ENCODE measurements around the gene IMPG2.

The IMPG2 gene

GRCh38 chr3:101292027-101292426 is 28.3 kb downstream of the IMPG2 start:
- Mint-ChIP-seq H3K27ac (no peak overlapping the region), H3K9me3 (peaks cover 10% of the 10 kb centered on the region), H3K4me1 (no peaks in the 10 kb centered on the region), H3K4me3 (no peak overlapping the region), H3K27me3 (no peaks in the 10 kb centered on the region), H3K36me3 (ENCODE audit: low read depth) (peaks cover 2% of the 10 kb centered on the region)
- DNase-seq (no peak), ATAC-seq (no peak)

GRCh38 chr3:101288294-101288693 is 32.1 kb downstream of the IMPG2 start:
- ATAC-seq: no peak
- H3K4me1 Mint-ChIP-seq: no peaks in the 10 kb centered on the region
- no peak for DNase-seq
- no peak overlapping the region for H3K27ac Mint-ChIP-seq
- no peak overlapping the region for H3K4me3 Mint-ChIP-seq
- H3K9me3 Mint-ChIP-seq: no peaks in the 10 kb centered on the region
- no peaks in the 10 kb centered on the region for H3K27me3 Mint-ChIP-seq
- H3K36me3 Mint-ChIP-seq (ENCODE audit: low read depth): no peaks in the 10 kb centered on the region

- H3K4me1 Mint-ChIP-seq: no peaks in the 10 kb centered on the region
Measured at GRCh38 chr3:101284757-101285156, 35.6 kb downstream of the IMPG2 start.

GRCh38 chr3:101281521-101282030 is 38.8 kb downstream of the IMPG2 start:
- Mint-ChIP-seq H3K27ac (no peak overlapping the region), H3K4me3 (no peak overlapping the region), H3K36me3 (ENCODE audit: low read depth) (no peaks in the 10 kb centered on the region), H3K4me1 (no peaks in the 10 kb centered on the region), H3K27me3 (no peaks in the 10 kb centered on the region), H3K9me3 (no peaks in the 10 kb centered on the region)
- no peak for ATAC-seq
- no peak for DNase-seq

More at GRCh38 chr3:101284757-101285156, 35.6 kb downstream of the IMPG2 start:
- Mint-ChIP-seq H3K36me3 (ENCODE audit: low read depth) (no peaks in the 10 kb centered on the region), H3K27me3 (no peaks in the 10 kb centered on the region), H3K9me3 (no peaks in the 10 kb centered on the region), H3K4me3 (no peak overlapping the region), H3K27ac (no peak overlapping the region)
- ATAC-seq (no peak), DNase-seq (no peak)

GRCh38 chr3:101279765-101280385 is 40.5 kb downstream of the IMPG2 start:
- Mint-ChIP-seq H3K36me3 (ENCODE audit: low read depth) (peaks cover 3% of the 10 kb centered on the region), H3K27me3 (no peaks in the 10 kb centered on the region), H3K4me3 (no peak overlapping the region), H3K4me1 (no peaks in the 10 kb centered on the region), H3K9me3 (no peaks in the 10 kb centered on the region), H3K27ac (no peak overlapping the region)
- DNase-seq (no peak), ATAC-seq (no peak)

- ATAC-seq: no peak
- Mint-ChIP-seq H3K4me1 (no peaks in the 10 kb centered on the region), H3K4me3 (no peak overlapping the region), H3K9me3 (no peaks in the 10 kb centered on the region), H3K27me3 (no peaks in the 10 kb centered on the region), H3K27ac (no peak overlapping the region), H3K36me3 (ENCODE audit: low read depth) (peaks cover 3% of the 10 kb centered on the region)
- DNase-seq: no peak
Measured at GRCh38 chr3:101279162-101279561, 41.2 kb downstream of the IMPG2 start.

GRCh38 chr3:101278727-101279126 is 41.6 kb downstream of the IMPG2 start:
- Mint-ChIP-seq H3K9me3 (no peaks in the 10 kb centered on the region), H3K4me1 (no peaks in the 10 kb centered on the region), H3K27me3 (no peaks in the 10 kb centered on the region), H3K36me3 (ENCODE audit: low read depth) (peaks cover 3% of the 10 kb centered on the region), H3K4me3 (no peak overlapping the region), H3K27ac (no peak overlapping the region)
- ATAC-seq: no peak
- DNase-seq: no peak

- no peaks in the 10 kb centered on the region for H3K4me1 Mint-ChIP-seq
- no peaks in the 10 kb centered on the region for H3K9me3 Mint-ChIP-seq
- H3K27me3 Mint-ChIP-seq: no peaks in the 10 kb centered on the region
- no peak overlapping the region for H3K4me3 Mint-ChIP-seq
- H3K27ac Mint-ChIP-seq: no peak overlapping the region
- peaks cover 3% of the 10 kb centered on the region for H3K36me3 Mint-ChIP-seq (ENCODE audit: low read depth)
- ATAC-seq: no peak
- DNase-seq: no peak
Measured at GRCh38 chr3:101273608-101274007, 46.8 kb downstream of the IMPG2 start.

GRCh38 chr3:101273156-101273555 is 47.2 kb downstream of the IMPG2 start:
- Mint-ChIP-seq H3K27me3 (no peaks in the 10 kb centered on the region), H3K9me3 (no peaks in the 10 kb centered on the region), H3K27ac (no peak overlapping the region), H3K4me1 (no peaks in the 10 kb centered on the region), H3K4me3 (no peak overlapping the region), H3K36me3 (ENCODE audit: low read depth) (peaks cover 3% of the 10 kb centered on the region)
- ATAC-seq (no peak), DNase-seq (no peak)

- no peaks in the 10 kb centered on the region for H3K4me1 Mint-ChIP-seq
- DNase-seq (no peak), ATAC-seq (peak; percentile 24)
- no peak overlapping the region for H3K27ac Mint-ChIP-seq
- no peaks in the 10 kb centered on the region for H3K9me3 Mint-ChIP-seq
- H3K4me3 Mint-ChIP-seq: no peak overlapping the region
- H3K27me3 Mint-ChIP-seq: no peaks in the 10 kb centered on the region
- peaks cover 3% of the 10 kb centered on the region for H3K36me3 Mint-ChIP-seq (ENCODE audit: low read depth)
Measured at GRCh38 chr3:101271728-101272127, 48.6 kb downstream of the IMPG2 start.

GRCh38 chr3:101270149-101270548 is 50.2 kb downstream of the IMPG2 start:
- H3K9me3 Mint-ChIP-seq: no peaks in the 10 kb centered on the region
- H3K4me1 Mint-ChIP-seq: no peaks in the 10 kb centered on the region
- H3K27ac Mint-ChIP-seq: no peak overlapping the region
- H3K4me3 Mint-ChIP-seq: no peak overlapping the region
- no peak for DNase-seq
- H3K36me3 Mint-ChIP-seq (ENCODE audit: low read depth): no peaks in the 10 kb centered on the region
- H3K27me3 Mint-ChIP-seq: no peaks in the 10 kb centered on the region
- no peak for ATAC-seq

- H3K36me3 Mint-ChIP-seq (ENCODE audit: low read depth): no peaks in the 10 kb centered on the region
- H3K27ac Mint-ChIP-seq: no peak overlapping the region
- no peaks in the 10 kb centered on the region for H3K4me1 Mint-ChIP-seq
- H3K27me3 Mint-ChIP-seq: no peaks in the 10 kb centered on the region
- no peak overlapping the region for H3K4me3 Mint-ChIP-seq
- H3K9me3 Mint-ChIP-seq: no peaks in the 10 kb centered on the region
- DNase-seq (no peak), ATAC-seq (no peak)
Measured at GRCh38 chr3:101268971-101269671, 51.3 kb downstream of the IMPG2 start.

GRCh38 chr3:101268141-101268540 is 52.2 kb downstream of the IMPG2 start:
- no peak overlapping the region for H3K27ac Mint-ChIP-seq
- ATAC-seq (no peak), DNase-seq (no peak)
- H3K4me1 Mint-ChIP-seq: peaks cover 1% of the 10 kb centered on the region
- no peak overlapping the region for H3K4me3 Mint-ChIP-seq
- no peaks in the 10 kb centered on the region for H3K9me3 Mint-ChIP-seq
- no peaks in the 10 kb centered on the region for H3K36me3 Mint-ChIP-seq (ENCODE audit: low read depth)
- no peaks in the 10 kb centered on the region for H3K27me3 Mint-ChIP-seq

- Mint-ChIP-seq H3K27me3 (no peaks in the 10 kb centered on the region), H3K36me3 (ENCODE audit: low read depth) (no peaks in the 10 kb centered on the region), H3K9me3 (no peaks in the 10 kb centered on the region), H3K4me3 (no peak overlapping the region), H3K27ac (no peak overlapping the region), H3K4me1 (peaks cover 1% of the 10 kb centered on the region)
- no peak for ATAC-seq
- DNase-seq: no peak
Measured at GRCh38 chr3:101266566-101266965, 53.8 kb downstream of the IMPG2 start.

- no peak for ATAC-seq
- H3K9me3 Mint-ChIP-seq: no peaks in the 10 kb centered on the region
- DNase-seq: no peak
- H3K27me3 Mint-ChIP-seq: no peaks in the 10 kb centered on the region
- peaks cover 1% of the 10 kb centered on the region for H3K4me1 Mint-ChIP-seq
- H3K27ac Mint-ChIP-seq: no peak overlapping the region
- H3K36me3 Mint-ChIP-seq (ENCODE audit: low read depth): no peaks in the 10 kb centered on the region
- H3K4me3 Mint-ChIP-seq: no peak overlapping the region
Measured at GRCh38 chr3:101266071-101266470, 54.3 kb downstream of the IMPG2 start.
